Measurements from ENCODE around the gene ELMOD1.

Gene ELMOD1

DNA sequence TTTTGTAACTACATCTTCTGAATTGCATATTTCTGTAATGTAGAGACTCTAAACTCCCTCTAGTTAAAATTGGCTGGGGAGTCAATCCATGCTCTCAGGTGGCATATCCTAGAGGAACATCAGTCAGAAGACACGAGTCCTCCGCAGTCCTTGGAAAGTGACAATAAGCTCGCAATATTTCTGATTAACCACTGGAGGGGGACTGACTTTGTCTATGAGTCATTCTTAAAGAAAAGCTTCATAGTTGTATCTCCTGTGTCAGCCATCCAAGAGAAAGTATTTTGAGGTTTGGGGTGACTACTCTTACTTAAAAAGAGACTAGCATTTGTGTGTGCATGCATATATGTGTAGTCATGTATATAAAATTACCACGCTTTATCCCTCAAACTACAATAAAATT is 60.7 kb downstream of the ELMOD1 start:
- DNase-seq, result peak; percentile 36

DNA sequence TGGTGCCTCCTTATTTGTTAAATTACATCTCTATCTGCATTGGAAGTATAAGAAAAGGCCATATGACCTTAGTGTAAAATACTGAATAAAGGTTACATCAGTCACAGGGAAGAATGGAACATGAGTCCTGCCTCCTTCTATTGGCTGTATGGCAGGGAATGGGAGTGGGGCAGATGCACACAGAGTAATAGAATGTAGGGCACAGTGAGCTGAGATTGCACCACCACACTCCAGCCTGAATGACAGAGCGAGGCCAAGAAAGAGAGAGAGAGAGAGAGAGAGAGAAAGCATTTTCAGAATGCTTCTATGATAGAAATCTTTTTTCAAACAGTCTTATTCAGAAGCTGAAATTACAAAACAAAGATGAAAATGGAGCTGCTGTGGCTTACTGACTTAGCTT is 62.1 kb downstream of the ELMOD1 start:
- DNase-seq, result no peak

DNA sequence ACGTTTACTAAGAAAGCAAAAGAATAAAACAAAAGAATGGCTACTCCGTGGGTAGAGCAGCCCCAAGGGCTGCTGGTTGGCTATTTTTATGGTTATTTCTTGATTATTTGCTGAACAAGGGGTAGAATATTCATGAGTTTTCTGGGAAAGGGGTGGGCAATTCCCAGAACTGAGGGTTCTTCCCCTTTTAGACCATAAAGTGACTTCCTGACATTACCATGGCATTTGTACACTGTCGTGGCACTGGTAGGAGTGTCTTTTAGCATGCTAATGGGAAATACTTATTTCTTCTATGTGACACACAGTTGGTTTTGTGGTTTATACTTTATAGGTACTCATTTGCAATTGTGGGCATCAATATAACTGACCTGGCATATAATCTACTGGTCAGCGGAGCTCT is 64.7 kb downstream of the ELMOD1 start:
- no peak for DNase-seq

DNA sequence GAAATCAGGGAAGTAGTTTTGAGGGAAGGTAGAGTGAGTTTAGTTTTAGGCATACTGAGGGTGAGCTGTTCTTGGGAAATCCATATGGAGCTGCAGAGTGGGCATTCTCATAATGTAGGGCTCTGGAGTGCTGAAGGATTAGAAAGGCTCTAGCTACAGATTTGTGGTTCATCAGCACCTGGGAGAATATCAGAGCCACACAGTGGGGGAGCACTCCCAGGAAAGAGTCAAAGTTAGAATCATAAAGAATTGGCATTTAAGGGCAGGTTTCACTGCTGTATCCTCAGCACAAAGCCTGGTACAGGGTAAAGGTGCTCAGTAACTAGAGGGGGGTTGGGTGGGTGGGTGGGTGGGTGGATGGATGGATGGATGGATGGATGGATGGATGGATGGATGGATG is 68.4 kb downstream of the ELMOD1 start:
- DNase-seq, result no peak

DNA sequence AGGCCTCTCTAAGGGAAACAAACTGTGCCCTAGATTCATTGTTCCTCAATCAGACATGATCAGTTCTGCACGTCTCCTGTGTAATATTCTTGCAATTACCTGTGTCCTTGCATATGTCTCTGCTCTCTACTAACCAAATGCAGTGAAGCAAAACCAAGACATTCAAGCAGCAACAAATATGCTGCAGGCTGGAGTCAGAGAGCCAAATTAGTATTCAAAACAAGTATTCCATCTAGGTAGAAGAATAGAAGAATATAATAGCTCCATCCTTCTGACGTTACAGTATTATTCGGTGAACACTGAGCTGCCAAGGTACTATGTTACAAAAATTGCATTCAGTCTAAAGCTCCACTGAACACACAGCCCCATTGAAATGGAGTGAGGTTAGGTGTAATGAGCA is 69.1 kb downstream of the ELMOD1 start:
- no peak for DNase-seq

DNA sequence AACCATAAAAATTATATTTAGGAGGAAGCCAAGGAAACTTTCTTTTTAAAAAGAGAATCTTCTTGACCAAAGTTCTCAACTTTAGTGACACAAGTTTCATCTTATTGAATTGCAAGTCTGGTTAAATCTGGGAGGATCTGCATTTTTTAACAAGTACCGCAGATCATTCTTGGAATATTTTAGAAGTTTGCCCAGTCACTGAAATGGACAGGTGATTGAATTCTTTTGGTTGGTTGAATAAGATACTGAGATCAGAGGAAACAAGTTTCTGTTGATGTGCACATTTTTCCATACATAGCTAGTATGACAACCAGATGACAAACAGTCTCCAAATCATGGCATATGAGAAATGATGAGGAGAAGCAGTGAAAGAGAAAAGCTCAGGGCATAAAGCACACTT is 70.7 kb downstream of the ELMOD1 start:
- no peak for DNase-seq

DNA sequence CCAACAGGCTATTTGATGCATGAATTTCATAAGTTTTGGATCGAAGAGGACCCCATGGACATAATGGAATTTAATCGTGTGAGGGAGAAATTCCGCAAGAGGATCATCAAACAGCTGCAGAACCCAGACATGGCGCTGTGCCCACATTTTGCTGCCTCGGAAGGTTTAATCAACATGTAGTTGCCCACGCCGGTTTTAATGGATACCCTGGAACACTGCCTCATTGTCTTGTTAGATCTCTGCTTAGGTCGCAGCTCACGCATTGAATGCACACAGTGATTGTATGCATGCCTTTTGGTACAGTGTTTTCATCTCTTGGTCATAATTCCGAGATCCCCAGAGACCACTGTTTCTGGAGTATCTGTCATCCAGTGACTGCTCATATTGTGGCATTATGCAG is 74.1 kb downstream of the ELMOD1 start:
- peak; percentile 20 for DNase-seq

DNA sequence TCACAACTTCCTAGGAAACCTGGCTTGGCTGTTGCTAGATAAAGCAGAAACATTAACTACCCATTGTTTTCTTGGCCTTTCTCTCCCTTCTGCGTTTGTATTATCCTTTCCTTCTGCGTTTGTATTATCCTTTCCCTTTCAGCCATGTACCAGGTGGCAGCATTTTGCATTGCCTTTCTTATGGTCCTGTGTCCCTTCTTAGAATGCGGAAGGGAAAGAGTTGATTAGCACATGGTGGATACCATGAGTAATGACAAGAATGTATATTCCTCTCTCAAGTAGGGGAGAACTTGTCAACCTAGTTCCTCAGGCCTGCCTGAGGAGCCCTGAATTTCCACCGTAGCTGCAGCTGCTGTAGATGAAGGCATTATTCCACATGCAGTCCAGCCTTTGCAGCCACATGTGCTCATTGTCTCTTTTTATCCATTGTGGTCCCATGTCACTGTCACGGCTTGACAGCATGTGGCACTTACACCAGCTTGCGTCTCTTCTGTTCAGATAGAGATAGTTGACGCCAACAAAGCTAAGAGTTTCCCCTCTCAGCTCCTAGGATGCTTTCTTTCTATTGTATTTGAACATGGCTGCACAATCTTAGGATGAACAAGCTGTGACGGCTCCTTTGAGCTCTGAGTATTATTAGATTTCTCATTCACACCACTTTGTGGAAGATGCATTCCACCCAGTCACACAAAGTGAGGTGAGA is 76.1 kb downstream of the ELMOD1 start:
- no peak for DNase-seq

DNA sequence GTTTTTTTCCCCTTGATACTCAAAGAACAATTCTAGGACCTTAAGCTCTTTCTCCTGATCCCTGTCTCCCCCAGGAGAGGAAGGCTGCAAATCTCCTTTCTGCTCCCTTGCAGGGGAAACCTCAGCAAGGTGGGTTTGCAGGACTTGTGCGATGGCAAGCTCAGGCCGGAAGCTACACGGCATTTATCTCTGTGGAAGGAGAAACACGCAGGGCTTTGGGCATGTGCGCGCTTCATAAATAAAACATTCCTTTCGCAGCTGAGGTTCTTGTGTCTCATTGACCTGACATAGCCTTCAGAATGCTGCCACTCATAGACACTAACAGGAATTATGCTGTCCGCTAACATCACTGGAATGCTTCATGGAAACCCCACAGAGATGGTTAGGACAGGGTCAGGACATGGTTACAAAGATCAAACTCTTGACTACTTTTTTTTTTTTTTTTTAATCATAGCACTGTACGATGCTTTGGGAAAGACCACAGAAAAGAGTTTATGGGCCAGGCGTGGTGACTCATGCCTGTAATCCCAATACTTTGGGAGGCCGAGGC is 78.3 kb downstream of the ELMOD1 start:
- DNase-seq, result peak; percentile 47

DNA sequence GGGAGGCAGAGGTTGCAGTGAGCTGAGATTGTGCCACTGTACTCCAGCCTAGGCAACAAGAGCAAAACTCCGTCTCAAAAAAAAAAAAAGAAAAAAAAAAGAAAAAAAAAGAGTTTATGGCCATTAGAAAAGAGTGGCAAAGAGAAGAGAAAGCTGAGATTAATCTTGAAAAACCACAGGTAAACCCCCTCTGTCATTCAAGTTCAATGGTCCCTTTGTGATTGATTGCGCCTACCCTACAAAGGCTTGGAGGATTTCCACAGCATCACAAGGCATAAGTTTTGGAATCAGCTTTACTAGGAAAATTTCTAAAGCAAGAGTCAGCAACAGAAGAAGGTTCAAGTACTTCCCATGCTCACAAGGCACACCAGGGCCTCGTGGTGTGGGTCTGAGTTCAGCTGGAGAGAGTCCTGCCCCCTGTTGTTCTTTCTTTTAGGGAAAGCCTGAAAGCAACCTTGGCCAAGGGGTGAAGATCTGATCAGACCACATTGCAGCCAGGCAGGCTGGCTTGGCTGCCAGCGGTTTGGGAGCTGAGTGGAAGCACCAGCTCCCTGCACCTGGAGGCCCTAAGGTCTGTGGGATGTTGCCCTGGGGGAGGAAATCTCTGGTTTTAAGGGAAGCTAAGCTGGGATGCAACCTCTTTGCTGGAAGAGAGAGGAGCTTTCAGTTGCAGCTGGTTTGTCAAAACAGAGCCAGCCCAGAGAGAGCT is 79.1 kb downstream of the ELMOD1 start:
- no peak for DNase-seq

DNA sequence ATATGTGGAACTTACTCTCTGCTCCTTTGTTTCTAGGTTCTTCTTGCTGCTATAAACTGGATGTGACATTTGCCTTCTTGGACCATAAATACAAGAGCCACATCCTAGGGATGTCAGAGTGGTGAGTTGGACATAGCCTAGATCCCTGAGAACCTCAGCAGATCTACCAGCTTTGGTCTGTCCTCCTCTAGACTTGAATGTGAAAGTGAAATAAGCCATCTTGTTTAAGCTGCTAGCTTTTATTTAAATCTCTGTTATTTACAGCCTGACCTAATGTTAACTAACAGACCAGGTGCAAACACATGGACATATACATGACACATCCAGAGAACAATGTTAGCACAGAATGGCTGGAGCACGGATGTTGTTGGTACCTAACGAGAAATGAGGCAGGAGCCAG is 85.0 kb downstream of the ELMOD1 start:
- no peak for DNase-seq

DNA sequence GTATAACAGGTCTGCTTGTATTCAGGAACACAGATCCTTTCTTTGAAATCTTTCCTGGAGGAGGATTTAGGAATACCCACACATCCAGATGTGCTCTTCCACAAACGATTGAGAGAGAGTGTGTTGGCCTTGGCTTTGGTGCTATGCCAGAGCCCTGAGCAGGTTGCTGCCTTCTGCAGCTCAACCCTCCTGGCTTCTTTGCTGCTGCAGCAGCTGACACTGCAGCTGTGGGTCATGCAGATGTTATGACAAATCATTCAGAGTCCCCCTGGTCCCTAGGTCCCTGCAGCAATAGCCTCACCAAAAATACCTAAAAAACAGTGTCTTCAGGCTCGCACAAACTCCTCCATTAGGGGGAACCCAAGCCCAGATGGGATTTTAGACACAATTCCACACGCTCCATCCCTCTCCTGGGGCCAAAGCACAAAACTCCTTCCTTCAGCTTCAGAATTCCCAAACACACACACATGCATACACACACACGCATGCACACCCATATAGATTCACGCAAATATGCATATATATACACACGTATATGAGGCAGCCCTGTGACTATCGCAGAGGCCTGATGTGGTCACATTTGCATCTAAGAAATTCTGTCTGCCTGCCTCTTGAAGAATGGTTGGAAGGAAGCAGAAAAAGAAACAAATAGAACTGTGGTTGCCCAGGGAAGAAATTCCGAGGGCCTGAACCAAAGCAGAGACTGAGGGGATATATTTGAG is 85.5 kb downstream of the ELMOD1 start:
- no peak for DNase-seq

DNA sequence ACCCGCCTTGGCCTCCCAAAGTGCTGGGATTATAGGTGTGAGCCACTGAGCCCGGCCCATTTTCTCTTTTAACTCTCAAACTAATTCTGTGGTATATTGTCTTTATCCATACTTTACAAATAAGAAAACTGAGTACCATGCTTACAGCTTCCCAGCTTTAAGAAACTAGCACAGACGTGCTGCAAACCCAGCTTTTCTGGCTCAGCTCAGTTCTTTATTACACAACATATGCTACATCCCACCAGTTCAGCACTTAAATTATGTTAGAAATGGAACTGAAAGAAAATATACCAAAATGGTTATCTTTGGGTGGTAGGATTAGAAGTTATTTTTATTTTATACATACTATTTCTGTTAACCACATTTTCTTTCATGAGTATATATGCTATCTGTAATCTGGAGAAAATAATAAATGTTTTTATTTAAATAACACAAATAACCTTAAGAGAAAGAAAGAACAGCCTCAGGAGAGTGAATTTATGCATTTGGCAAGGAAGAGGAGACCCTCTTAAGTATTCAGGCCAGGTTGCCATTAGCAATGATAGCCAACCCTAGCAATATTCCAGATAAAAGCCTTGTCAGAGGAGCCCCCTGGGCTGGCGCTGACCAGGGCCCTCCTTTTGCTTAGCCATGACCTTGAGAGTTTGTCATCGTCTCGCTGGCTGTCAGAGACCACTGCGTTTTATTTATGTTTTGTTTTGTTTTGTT is 87.1 kb downstream of the ELMOD1 start:
- DNase-seq, result no peak

DNA sequence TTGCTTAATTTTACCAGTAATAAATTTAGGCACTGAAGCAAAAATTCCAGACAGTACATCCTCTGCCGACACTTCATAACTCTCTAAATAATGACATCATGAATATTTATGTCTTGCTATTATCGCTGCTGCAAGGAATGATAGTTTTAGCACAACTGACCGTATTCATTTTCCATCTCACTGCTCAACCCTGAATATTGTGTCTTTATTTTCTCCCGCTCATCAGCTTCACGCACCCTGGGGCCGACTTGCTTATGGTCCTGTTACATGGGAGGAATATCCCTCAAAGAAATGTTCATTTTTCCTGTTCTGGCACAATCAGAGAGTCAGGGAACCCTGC is 87.7 kb downstream of the ELMOD1 start:
- no peak for DNase-seq

DNA sequence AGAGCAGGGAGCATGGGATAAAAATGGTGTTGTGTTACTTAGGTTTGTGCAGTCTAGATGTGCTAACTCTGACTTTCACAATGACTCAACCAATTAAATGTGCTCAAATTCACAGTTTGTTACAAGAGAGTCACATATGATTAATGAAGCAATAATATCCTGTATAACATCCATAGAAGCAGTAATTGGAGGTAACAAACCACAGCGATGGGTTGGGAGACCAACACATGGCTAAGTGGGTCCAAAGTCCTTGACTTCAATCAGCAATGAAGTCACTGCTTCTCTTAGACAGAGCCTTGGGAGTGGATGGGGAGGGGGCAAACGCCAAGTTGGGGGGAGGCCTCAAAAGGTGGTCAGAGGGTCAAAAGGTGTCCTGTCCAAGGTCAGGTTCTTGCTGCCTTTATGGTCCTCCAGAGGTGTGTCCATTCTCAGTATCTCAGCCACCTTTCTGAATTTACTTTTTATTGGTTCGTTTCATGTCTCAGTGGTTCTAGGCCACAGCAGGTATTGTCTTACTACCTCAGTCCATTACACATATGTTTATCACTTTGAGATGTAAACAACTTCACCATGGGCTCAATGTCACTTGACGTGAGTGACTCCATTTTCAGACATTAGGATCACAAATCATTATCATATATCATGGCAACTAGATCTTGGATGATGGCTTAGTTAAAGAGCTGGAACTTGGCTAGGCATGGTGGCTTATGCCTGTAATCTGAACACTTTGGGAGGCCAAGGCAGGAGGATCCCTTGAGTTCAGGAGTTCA is 88.5 kb downstream of the ELMOD1 start:
- no peak for DNase-seq

DNA sequence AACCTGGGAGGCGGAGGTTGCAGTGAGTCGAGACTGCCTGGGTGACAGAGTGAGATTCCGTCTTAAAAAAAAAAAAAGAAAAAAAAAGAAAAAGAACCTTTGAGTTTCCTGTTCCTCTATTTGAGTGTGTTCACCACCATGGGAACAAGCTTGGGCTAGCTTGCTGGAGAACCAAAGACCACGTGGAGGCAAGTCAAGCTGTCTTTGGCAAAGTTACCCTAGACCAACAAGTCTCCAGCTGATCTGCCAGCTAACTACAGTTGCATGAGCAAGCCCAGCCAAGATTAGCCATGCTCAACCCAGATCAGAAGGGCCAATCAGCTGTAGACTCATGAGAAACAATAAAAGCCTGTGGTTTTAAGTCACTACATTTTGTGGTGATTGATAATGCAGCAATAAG is 91.2 kb downstream of the ELMOD1 start:
- DNase-seq, result no peak

DNA sequence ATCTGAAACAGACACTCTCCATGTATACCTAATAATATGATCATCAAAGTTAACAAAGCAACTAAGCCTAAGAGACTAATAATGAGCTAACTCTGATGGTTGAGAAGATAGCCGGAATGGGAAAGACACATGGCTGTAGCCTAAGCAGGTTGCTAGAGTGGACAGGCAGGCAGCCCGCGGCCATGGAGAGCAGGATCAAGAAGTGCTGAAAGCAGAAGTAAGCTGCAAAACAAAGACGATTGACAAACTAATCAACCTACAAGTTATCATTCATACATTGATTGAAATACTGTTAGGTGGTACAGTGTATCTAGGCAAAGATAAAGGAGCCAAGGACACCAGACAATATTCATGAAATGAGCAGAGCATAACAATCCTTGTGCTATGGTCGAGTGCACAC is 91.6 kb downstream of the ELMOD1 start:
- DNase-seq, result no peak

DNA sequence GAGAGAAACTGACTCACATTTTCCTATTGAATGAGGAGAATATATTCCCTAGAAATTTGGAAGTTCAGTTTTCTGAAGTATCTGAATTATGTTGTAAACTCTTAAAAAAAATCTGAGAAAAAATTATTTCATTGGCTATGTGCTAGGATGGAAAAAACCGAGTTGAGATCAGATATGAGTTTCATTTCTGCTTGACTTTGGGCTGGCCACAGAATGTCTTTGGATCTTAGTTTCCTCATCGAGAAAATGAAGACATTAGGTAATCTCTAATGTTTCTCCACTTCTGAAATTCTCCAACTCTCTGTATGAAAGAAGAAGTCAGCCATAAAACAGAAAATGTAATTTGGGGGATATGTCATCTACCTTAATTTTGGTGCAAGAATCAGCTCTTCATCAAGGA is 92.1 kb downstream of the ELMOD1 start:
- DNase-seq, result no peak

DNA sequence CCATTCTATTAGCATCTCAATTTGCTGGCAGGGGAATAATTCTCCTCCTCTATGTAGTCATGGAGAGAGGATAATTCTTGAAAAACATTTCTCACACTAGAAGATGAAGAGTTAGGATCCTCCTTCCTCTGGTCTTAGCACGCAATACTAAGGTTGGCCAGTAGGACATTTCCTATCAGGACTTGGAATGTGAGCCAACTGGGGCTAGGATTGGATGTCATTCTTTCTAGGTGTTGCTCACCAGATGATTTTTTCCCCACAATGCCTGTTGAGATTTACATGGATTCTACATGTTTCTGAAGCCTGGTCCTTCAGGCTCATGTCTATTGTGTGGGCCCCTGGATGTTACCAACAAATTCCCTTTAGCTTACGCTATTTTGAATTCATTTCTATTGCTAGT is 92.9 kb downstream of the ELMOD1 start:
- no peak for DNase-seq

DNA sequence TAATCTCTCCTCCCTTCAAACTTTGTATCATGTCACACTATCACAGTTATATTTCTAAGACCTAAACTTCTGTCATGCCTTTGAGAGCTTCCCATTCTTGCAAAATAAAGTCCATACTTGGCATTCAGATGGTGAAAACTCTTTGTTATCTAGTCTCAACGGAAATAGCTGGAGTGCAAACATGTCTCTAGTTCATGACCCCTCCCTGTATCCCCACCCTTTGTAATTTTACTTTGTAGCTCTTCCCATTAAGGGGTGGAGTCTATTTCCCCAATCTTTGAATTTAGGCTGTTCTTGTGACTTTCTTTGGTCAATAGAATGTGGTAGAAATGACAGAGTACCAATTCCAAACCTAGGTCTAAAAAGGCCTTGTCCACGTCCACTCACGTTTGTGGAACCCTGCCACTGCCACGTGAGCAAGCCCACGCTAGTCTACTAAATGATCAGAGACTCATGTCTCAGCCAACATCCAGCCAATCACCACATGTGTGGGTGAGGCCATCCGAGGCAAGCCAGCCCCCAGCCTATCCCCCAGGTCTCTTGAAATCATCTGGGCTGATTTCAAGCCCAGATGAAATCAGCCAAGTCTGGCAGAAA is 97.5 kb downstream of the ELMOD1 start:
- no peak for DNase-seq

DNA sequence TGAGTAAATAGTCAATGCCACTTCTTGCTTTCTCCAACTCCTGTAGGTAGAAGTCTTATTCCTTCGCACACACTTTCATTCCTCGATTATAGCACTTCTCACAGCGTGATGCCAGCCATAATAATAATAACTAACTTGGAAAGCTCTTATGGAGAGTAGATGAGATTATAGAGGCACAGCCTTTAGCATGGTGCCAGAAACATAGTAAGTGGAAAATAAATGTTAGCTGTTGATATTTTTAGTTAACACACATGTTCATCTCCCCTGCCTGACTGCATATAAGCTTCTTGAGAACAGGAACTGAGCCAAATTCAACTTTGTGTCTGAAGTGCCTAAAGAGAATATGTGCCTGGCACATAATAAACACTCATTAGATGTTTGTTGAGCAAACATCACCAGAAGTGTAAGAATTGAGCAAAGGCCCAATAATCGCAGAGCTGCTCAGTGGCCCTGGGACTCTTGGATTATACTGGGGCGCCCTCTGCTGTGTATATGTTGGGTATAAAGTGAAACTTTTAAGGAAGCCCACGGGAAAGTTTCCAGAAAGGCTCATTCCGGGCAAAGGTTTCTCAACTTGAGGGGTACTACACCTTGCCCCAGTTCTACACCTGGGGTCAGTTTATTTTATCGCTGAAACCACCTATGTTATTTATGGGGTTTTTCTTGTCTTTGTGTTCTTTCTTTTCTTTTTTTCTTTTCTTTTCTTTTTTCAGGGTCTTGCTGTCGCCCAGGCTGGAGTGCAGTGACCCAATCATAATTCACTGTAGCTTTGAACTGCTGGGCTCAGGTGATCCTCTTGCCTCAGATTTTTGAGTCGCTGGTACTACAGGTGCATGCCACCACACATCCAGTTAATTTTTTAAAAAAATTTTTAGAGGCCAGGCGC is 98.6 kb downstream of the ELMOD1 start:
- peak; percentile 72 for DNase-seq
